Activated B cell treated with CpG ODN at 0.5 μM for 24 hours (primary cell): Measurements from ENCODE around the gene ZDHHC22. TPM values are rescaled to one million over a fixed set of nuclear protein-coding genes. Genes with fewer than 3 reads are reported as not detected.
A peak's percentile ranks its signal among the peaks of the same experiment; 100 is the strongest.

Experiments
- ATAC-seq: fragments of 200-7000 bp; cut with Tn5 transposase; one replicate; pipeline ENCODE4 v1.10.0; 2021; ENCODE audit warnings: low read depth, mild to moderate bottlenecking, moderate library complexity
- CTCF ChIA-PET: fragments of 350-600 bp; sonication (Branson Sonifier 250); formaldehyde crosslinking; loops from one replicate; lab custom pipeline; 2021; ENCODE audit warnings: antibody characterized with exemption; lab: Charles Lee
- POLR2A ChIA-PET: fragments of 350-600 bp; sonication (Branson Sonifier 250); formaldehyde crosslinking; loops from one replicate; lab custom pipeline; 2021; ENCODE audit warnings: antibody characterized with exemption; lab: Charles Lee
- DNase-seq: peaks from one replicate; pipeline ENCODE4 v3.0.0; 2022
- H3K27ac Mint-ChIP-seq: one replicate; pipeline ENCODE4 v1.8.0; 2020; ENCODE audit warnings: mixed read lengths
- H3K27me3 Mint-ChIP-seq: one replicate; pipeline ENCODE4 v1.8.0; 2021; ENCODE audit warnings: mixed read lengths
- H3K36me3 Mint-ChIP-seq: one replicate; pipeline ENCODE4 v1.8.0; 2021; ENCODE audit warnings: low read depth, mixed read lengths
- H3K4me1 Mint-ChIP-seq: one replicate; pipeline ENCODE4 v1.8.0; 2021; ENCODE audit warnings: mixed read lengths
- H3K4me3 Mint-ChIP-seq: one replicate; pipeline ENCODE4 v1.8.0; 2020; ENCODE audit warnings: mild to moderate bottlenecking, mixed read lengths
- H3K9me3 Mint-ChIP-seq: one replicate; pipeline ENCODE4 v1.8.0; 2020; ENCODE audit warnings: mixed read lengths
- intact Hi-C: fragments of 100-400 bp; cut with micrococcal nuclease; formaldehyde crosslinking; loops from one replicate; pipeline ENCODE4 v1.15.1; 2024
- total RNA-seq: library from RNA; stranded (reverse); gene quantifications from 2 replicates; pipeline ENCODE4 v1.2.3, GENCODE V29; 2022
- TF ChIP-seq, protein P1 (sequence below): fragments of 200-600 bp; IDR thresholded peaks from one replicate; pipeline ENCODE4 v1.8.0; 2022; ENCODE audit warnings: antibody characterized with exemption, mild to moderate bottlenecking

ZDHHC22 gene
- total RNA-seq, 1 donor from 2014 or later: not detected

DNA sequence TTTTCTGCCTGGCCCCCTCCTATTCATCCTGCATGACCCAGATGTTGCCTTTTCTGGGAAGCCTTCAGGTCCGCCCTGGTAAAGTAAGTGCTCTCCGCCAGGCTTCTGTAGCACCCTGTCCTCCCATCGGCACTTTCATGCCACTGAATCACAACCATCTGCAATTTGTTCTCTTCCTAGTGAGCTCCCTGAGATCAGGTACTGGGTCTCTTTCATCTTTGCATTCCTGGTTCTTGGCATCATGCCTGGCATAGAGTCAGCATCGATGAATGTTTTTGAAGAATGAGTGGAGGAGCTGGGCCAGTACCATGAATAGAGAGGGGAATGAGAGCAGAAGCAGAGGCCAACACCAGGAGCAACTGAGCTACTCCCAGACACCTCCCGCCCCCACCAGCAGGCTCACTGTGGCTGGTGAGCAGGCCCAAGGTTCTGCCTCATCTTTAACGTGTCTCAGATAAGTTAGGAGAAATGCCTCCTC is 13.1 kb downstream of the ZDHHC22 start:
- DNase-seq (no peak), ATAC-seq (no peak)
- intact Hi-C loops: loop anchor here (10.0 kb wide), 1 partner anchor 1614 kb away; no protein-coding TSS in a partner anchor
- Mint-ChIP-seq H3K9me3 (no peaks in the 10 kb centered on the region), H3K36me3 (no peaks in the 10 kb centered on the region), H3K4me1 (peaks cover 22% of the 10 kb centered on the region), H3K27me3 (peaks cover 33% of the 10 kb centered on the region), H3K27ac (no peak overlapping the region), H3K4me3 (no peak overlapping the region)
- ChIA-PET POLR2A (no interaction called here), CTCF (no interaction called here)
- TF ChIP-seq, protein P1, sequence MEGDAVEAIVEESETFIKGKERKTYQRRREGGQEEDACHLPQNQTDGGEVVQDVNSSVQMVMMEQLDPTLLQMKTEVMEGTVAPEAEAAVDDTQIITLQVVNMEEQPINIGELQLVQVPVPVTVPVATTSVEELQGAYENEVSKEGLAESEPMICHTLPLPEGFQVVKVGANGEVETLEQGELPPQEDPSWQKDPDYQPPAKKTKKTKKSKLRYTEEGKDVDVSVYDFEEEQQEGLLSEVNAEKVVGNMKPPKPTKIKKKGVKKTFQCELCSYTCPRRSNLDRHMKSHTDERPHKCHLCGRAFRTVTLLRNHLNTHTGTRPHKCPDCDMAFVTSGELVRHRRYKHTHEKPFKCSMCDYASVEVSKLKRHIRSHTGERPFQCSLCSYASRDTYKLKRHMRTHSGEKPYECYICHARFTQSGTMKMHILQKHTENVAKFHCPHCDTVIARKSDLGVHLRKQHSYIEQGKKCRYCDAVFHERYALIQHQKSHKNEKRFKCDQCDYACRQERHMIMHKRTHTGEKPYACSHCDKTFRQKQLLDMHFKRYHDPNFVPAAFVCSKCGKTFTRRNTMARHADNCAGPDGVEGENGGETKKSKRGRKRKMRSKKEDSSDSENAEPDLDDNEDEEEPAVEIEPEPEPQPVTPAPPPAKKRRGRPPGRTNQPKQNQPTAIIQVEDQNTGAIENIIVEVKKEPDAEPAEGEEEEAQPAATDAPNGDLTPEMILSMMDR: no peak

DNA sequence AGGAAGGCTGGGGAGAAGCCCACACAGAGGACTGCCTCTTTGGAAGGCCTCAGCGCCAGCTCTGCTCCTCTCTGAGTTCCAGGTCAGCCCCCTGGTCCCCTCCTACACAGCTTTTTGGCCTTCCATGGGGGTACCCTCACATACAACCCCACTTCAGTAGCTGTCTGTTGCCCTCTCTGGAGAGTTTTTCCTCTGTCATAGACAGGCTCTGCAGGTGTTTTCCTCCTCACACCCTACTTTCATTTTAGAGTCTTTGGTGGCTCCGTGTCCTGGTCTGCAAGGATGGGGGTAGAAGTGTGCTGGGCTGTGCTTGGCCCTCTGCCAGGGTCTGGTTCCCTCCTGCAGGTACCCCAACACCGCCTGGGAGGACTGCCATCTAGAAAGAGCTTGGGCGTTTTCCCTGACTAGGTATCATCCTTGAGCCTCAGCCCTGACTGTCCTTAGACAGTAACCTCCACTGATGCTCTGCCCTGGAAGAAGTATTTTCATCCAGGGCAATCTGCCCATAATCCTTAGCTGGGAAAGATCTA is 15.1 kb downstream of the ZDHHC22 start:
- no peak overlapping the region for H3K4me3 Mint-ChIP-seq
- intact Hi-C loops: loop anchor here (10.0 kb wide), 1 partner anchor 1612 kb away; no protein-coding TSS in a partner anchor
- no peaks in the 10 kb centered on the region for H3K36me3 Mint-ChIP-seq
- peaks cover 15% of the 10 kb centered on the region for H3K27me3 Mint-ChIP-seq
- ATAC-seq (no peak), DNase-seq (no peak)
- H3K9me3 Mint-ChIP-seq: no peaks in the 10 kb centered on the region
- TF ChIP-seq, protein P1: no peak
- H3K27ac Mint-ChIP-seq: no peak overlapping the region
- POLR2A ChIA-PET: interaction anchor here (0.6 to 11.4 kb wide), 3 partner anchors 18 to 212 kb away, joined by 5 to 329 read pairs (median 6); partner anchors contain the start of gene CIPC
- peaks cover 42% of the 10 kb centered on the region for H3K4me1 Mint-ChIP-seq
- CTCF ChIA-PET: interaction anchor here (1.0 to 10.9 kb wide), 4 partner anchors 19 to 56 kb away, joined by 3 to 151 read pairs (median 64); partner anchors contain the start of gene CIPC

DNA sequence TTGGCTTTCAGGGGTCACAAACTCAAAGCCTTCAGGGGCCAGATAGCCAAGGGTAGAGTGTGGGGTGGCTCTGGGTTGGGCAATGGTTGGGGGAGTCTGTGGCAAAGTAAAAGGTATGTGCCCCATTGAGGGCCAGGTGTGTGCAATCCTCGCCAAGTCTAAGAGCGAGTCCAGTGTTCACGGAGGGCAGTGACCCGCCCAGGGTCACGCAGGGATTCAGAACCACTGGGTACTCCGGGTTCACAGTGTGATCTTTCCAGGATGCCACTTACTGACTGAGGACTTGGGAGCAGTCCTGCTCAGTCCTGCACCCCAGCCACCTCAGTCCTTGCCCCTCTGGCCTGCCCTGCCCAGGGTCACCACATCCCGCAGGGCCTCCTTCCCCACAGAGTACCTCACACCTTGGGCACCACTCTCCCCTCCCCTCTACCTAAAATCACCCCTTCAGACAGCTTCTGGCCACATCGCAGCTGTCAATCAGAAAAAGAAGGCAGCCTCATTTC is 15.7 kb downstream of the ZDHHC22 start:
- Mint-ChIP-seq H3K36me3 (no peaks in the 10 kb centered on the region), H3K4me1 (peaks cover 48% of the 10 kb centered on the region), H3K27me3 (peaks cover 11% of the 10 kb centered on the region), H3K27ac (peak overlapping the region; percentile 61), H3K9me3 (no peaks in the 10 kb centered on the region), H3K4me3 (peak overlapping the region; percentile 73)
- intact Hi-C loops: loop anchor here (1.0 to 10.0 kb wide), 3 partner anchors 18 to 1611 kb away; no protein-coding TSS in a partner anchor
- no peak for DNase-seq
- ATAC-seq: no peak
- POLR2A ChIA-PET: interaction anchor here (0.6 to 11.4 kb wide), 3 partner anchors 17 to 212 kb away, joined by 5 to 329 read pairs (median 6); partner anchors contain the start of gene CIPC
- CTCF ChIA-PET: interaction anchor here (1.1 to 10.9 kb wide), 4 partner anchors 19 to 251 kb away, joined by 3 to 151 read pairs (median 64); partner anchors contain the start of gene CIPC
- TF ChIP-seq, protein P1: no peak

DNA sequence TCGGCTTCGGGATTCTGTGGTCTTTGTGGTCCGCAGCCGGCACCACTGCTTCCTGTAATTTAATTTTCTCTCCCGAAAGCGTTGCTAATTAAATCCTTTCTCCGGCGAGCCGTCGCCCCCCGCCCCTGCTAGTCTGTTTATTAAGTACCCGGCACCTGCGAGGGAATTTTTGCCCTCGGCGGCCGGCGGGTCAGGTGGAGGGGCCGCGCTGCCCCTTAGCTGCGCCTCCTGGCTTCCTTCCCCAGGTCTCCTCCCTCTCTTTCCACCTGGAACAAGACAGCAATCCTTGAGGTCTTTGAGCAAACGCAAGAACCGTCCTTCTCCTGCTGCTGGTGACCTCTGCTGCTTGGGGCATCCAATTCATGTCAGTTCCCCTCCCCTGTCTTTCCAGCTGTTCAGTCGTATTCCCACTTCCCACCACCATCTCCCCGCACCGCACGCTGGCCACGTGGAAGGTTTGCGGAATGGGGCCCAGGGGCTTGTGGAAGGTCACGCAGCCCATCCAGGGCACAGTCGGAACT is 16.2 kb downstream of the ZDHHC22 start:
- intact Hi-C loops: loop anchor here (1.0 to 10.0 kb wide), 3 partner anchors 17 to 1611 kb away; no protein-coding TSS in a partner anchor
- peaks cover 54% of the 10 kb centered on the region for H3K4me1 Mint-ChIP-seq
- ChIA-PET POLR2A (interaction anchor here (1.4 to 11.4 kb wide), 3 partner anchors 10 to 26 kb away, joined by 5 to 329 read pairs (median 6); partner anchors contain the start of gene CIPC), CTCF (interaction anchor here (1.1 to 10.9 kb wide), 4 partner anchors 18 to 250 kb away, joined by 3 to 151 read pairs (median 64); partner anchors contain the start of gene CIPC)
- H3K27me3 Mint-ChIP-seq: peaks cover 9% of the 10 kb centered on the region
- no peaks in the 10 kb centered on the region for H3K36me3 Mint-ChIP-seq
- no peak for DNase-seq
- ATAC-seq: no peak
- H3K27ac Mint-ChIP-seq: peak overlapping the region; percentile 61
- H3K4me3 Mint-ChIP-seq: peak overlapping the region; percentile 73
- H3K9me3 Mint-ChIP-seq: no peaks in the 10 kb centered on the region
- TF ChIP-seq, protein P1: no peak
